Measurements from ENCODE around the gene CD82. TPM values are rescaled to one million over a fixed set of nuclear protein-coding genes. Genes with fewer than 3 reads are reported as not detected.

CD82 gene
- total RNA-seq, 2 experiments from 2014 or later: 1.2 to 6.4 TPM

DNA sequence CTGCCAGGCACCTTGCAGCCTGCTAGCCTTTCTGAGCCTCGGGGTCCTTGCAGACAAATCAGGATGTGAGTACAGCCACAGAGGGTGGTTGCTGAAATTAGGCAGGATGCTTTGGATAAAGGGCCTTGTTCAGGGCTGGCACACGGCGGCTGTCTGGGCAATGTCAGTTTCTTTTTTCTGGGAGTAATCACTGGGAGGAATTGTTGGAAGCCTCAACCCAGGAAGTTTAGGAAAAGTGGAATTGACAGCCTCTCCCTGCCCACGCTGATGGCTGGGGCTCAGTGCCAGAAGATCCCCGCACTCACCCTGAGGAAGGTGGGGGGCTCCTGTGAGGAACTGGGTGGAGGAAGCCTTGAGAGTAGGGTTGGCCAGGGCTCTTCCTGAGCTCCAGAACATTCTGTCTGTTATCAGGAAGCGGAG is 37.4 kb downstream of the CD82 start:
- no peaks in the 10 kb centered on the region for H3K79me2 ChIP-seq (ENCODE audit: insufficient read depth, low read depth, low read length)
- no peak overlapping the region; the same call in 1 of the 2 replicates for H3K4me2 ChIP-seq (ENCODE audit: low read length)
- H3K9me2 ChIP-seq (ENCODE audit: insufficient read depth, low read length): no peaks in the 10 kb centered on the region
- H2AFZ ChIP-seq (ENCODE audit: low read length): no peak overlapping the region
- intact Hi-C loops (cut with micrococcal nuclease; ENCODE audit: unreplicated experiment): no loop called here
- no peaks in the 10 kb centered on the region for H3K9me3 ChIP-seq (ENCODE audit: low read length)
- no peaks in the 10 kb centered on the region for H4K20me1 ChIP-seq (ENCODE audit: insufficient read depth, low read length)
- H3K27ac ChIP-seq (ENCODE audit: low read depth, low read length, poor library complexity, severe bottlenecking): no peak overlapping the region
- peaks cover 51% of the 10 kb centered on the region for H3K4me1 ChIP-seq (ENCODE audit: insufficient read depth, low read length, poor library complexity, severe bottlenecking)
- POLR2A ChIA-PET: interaction anchor here (0.7 to 2.0 kb wide), 3 partner anchors 38 to 291 kb away, joined by 3 to 4 read pairs (median 3); partner anchors contain the start of gene CD82
- TF ChIP-seq, protein P1, sequence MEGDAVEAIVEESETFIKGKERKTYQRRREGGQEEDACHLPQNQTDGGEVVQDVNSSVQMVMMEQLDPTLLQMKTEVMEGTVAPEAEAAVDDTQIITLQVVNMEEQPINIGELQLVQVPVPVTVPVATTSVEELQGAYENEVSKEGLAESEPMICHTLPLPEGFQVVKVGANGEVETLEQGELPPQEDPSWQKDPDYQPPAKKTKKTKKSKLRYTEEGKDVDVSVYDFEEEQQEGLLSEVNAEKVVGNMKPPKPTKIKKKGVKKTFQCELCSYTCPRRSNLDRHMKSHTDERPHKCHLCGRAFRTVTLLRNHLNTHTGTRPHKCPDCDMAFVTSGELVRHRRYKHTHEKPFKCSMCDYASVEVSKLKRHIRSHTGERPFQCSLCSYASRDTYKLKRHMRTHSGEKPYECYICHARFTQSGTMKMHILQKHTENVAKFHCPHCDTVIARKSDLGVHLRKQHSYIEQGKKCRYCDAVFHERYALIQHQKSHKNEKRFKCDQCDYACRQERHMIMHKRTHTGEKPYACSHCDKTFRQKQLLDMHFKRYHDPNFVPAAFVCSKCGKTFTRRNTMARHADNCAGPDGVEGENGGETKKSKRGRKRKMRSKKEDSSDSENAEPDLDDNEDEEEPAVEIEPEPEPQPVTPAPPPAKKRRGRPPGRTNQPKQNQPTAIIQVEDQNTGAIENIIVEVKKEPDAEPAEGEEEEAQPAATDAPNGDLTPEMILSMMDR (conservative IDR thresholded peaks at IDR 0.05; ENCODE audit: low read length): no peak
- no peak for TF ChIP-seq EZH2phosphoT487 (IDR thresholded peaks at IDR 0.05; ENCODE audit: borderline replicate concordance, low read depth, low read length)
- no peak overlapping the region for H3K4me3 ChIP-seq (ENCODE audit: low read depth, low read length, poor library complexity, severe bottlenecking)
- CTCF ChIA-PET (ENCODE audit: unreplicated experiment): interaction anchor here (1.2 kb wide), 1 partner anchor 12 kb away, joined by 4 read pairs; no protein-coding TSS in a partner anchor
- no peaks in the 10 kb centered on the region for H3K36me3 ChIP-seq (ENCODE audit: insufficient read depth, low read length)
- DNase-seq (ENCODE audit: low spot score): no peak
- BruUV-seq (replicated peaks): no TSS peak

DNA sequence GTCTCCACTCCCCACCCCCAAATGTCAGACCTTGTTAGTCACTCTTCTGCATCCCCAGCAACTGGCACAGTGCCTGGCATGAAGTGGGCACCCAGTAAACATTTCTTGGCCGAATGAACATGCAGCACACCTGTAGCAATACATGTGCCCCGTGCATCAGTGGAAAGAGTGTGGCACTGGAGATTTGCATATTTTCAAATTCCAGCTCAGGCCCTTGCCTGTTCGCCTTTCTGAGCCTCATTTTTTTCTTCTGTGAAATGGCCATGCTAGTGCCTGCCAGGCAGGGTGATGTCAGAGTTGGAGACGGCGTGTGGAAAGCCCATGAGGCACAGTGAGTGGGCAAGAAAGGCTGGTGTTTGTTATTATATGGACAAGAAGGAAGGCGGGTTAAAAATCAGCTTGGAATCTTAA is 38.7 kb downstream of the CD82 start:
- H2AFZ ChIP-seq (ENCODE audit: low read length): peak overlapping the region; percentile 47; the same call in 1 of the 2 replicates
- intact Hi-C loops (cut with micrococcal nuclease; ENCODE audit: unreplicated experiment): no loop called here
- DNase-seq (ENCODE audit: low spot score): no peak
- TF ChIP-seq, protein P1 (conservative IDR thresholded peaks at IDR 0.05; ENCODE audit: low read length): no peak
- TF ChIP-seq EZH2phosphoT487 (IDR thresholded peaks at IDR 0.05; ENCODE audit: borderline replicate concordance, low read depth, low read length): no peak
- ChIA-PET CTCF (ENCODE audit: unreplicated experiment) (interaction anchor here (0.6 to 1.2 kb wide), 2 partner anchors 11 to 17 kb away, joined by 3 to 4 read pairs; no protein-coding TSS in a partner anchor), POLR2A (interaction anchor here (0.5 to 2.0 kb wide), 5 partner anchors 8 to 45 kb away, joined by 3 to 4 read pairs (median 4); partner anchors contain the start of gene CD82)
- H3K36me3 ChIP-seq (ENCODE audit: insufficient read depth, low read length): no peaks in the 10 kb centered on the region
- no peak overlapping the region for H3K4me3 ChIP-seq (ENCODE audit: low read depth, low read length, poor library complexity, severe bottlenecking)
- no peaks in the 10 kb centered on the region for H4K20me1 ChIP-seq (ENCODE audit: insufficient read depth, low read length)
- no peaks in the 10 kb centered on the region for H3K9me2 ChIP-seq (ENCODE audit: insufficient read depth, low read length)
- H3K27ac ChIP-seq (ENCODE audit: low read depth, low read length, poor library complexity, severe bottlenecking): no peak overlapping the region
- no TSS peak for BruUV-seq (replicated peaks)
- H3K79me2 ChIP-seq (ENCODE audit: insufficient read depth, low read depth, low read length): no peaks in the 10 kb centered on the region
- no peaks in the 10 kb centered on the region for H3K9me3 ChIP-seq (ENCODE audit: low read length)
- H3K4me2 ChIP-seq (ENCODE audit: low read length): peak overlapping the region; percentile 61; the same call in 1 of the 2 replicates
- peaks cover 63% of the 10 kb centered on the region for H3K4me1 ChIP-seq (ENCODE audit: insufficient read depth, low read length, poor library complexity, severe bottlenecking)

DNA sequence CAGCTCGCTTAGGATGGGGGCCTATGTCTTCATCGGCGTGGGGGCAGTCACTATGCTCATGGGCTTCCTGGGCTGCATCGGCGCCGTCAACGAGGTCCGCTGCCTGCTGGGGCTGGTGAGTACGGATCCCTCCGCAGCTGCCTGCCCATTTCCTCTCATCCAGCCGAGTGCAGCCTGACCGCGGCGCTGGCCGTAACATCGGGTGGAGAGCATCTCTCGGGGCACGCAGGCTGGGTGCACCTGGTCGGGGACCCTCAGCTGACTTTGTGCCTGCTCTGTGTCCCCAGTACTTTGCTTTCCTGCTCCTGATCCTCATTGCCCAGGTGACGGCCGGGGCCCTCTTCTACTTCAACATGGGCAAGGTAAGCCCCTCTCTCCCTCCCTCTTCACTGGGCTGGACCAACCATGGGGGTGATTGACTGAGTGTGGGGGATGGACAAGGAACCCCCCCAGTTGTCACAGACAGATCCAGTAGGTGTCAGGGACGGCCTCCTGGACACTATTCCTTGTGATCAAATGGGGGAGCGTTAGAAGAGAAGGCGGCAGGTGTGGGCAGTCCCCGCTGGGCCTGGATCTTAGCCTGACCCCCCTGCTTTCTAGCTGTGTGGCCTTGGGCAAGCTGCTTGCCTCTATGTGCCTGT is 39.7 kb downstream of the CD82 start:
- Histone ChIP-seq H3K9me2 (ENCODE audit: insufficient read depth, low read length) (no peaks in the 10 kb centered on the region), H3K4me1 (ENCODE audit: insufficient read depth, low read length, poor library complexity, severe bottlenecking) (peaks cover 73% of the 10 kb centered on the region), H2AFZ (ENCODE audit: low read length) (no peak overlapping the region; the same call in 1 of the 2 replicates), H3K9me3 (ENCODE audit: low read length) (no peaks in the 10 kb centered on the region), H3K4me3 (ENCODE audit: low read depth, low read length, poor library complexity, severe bottlenecking) (no peak overlapping the region), H3K4me2 (ENCODE audit: low read length) (peak overlapping the region; percentile 61; the same call in 1 of the 2 replicates), H3K36me3 (ENCODE audit: insufficient read depth, low read length) (no peaks in the 10 kb centered on the region), H3K79me2 (ENCODE audit: insufficient read depth, low read depth, low read length) (no peaks in the 10 kb centered on the region), H3K27ac (ENCODE audit: low read depth, low read length, poor library complexity, severe bottlenecking) (no peak overlapping the region), H4K20me1 (ENCODE audit: insufficient read depth, low read length) (no peaks in the 10 kb centered on the region)
- DNase-seq (ENCODE audit: low spot score): no peak
- intact Hi-C loops (cut with micrococcal nuclease; ENCODE audit: unreplicated experiment): no loop called here
- no TSS peak for BruUV-seq (replicated peaks)
- POLR2A ChIA-PET: interaction anchor here (0.6 to 1.2 kb wide), 2 partner anchors 10 to 1293 kb away, joined by 4 to 5 read pairs; partner anchors contain the start of gene API5
- CTCF ChIA-PET (ENCODE audit: unreplicated experiment): no interaction called here
- TF ChIP-seq, protein P1 (conservative IDR thresholded peaks at IDR 0.05; ENCODE audit: low read length): no peak
- TF ChIP-seq EZH2phosphoT487 (IDR thresholded peaks at IDR 0.05; ENCODE audit: borderline replicate concordance, low read depth, low read length): no peak
